Measurements from ENCODE around the gene AP4S1.
"Not testable (repeated sequence)": the region's sequence is repeated elsewhere in the genome, so short reads cannot be mapped to it uniquely, and the experiment has no call there.

AP4S1 gene

GRCh38 chr14:31009836-31010574 lies 15.4 kb upstream of the AP4S1 start:
- no peak for DNase-seq

GRCh38 chr14:31010935-31011334 lies 14.5 kb upstream of the AP4S1 start:
- no peak for DNase-seq

GRCh38 chr14:31013841-31014240 lies 11.6 kb upstream of the AP4S1 start:
- DNase-seq: no peak

- no peak for DNase-seq
These were observed 7.3 kb upstream of the AP4S1 start for GRCh38 chr14:31018057-31018645.

GRCh38 chr14:31020834-31021575 lies 4.4 kb upstream of the AP4S1 start:
- no peak for DNase-seq

GRCh38 chr14:31021576-31021949 lies 3.9 kb upstream of the AP4S1 start:
- no peak for DNase-seq

- DNase-seq: no peak
These were observed 3.1 kb upstream of the AP4S1 start for GRCh38 chr14:31022386-31022785.

GRCh38 chr14:31024010-31024480 lies 1.4 kb upstream of the AP4S1 start:
- DNase-seq: no peak

GRCh38 chr14:31024577-31025366 lies 677 bp upstream of the AP4S1 start:
- no peak for DNase-seq

GRCh38 chr14:31026077-31026449 lies 614 bp downstream of the AP4S1 start, which contains the start of gene STRN3:
STRN3 (minus strand) TSS chr14:31026379; CDS start chr14:31026185, 194 bp downstream.
- DNase-seq: no peak

- peak; percentile 93 for DNase-seq
These were observed 1.2 kb downstream of the AP4S1 start for GRCh38 chr14:31026450-31027235.

- DNase-seq: no peak
These were observed 2.4 kb downstream of the AP4S1 start for GRCh38 chr14:31027847-31028246.

- DNase-seq: no peak
These were observed 3.8 kb downstream of the AP4S1 start for GRCh38 chr14:31029016-31029970.

GRCh38 chr14:31030469-31030868 lies 5.0 kb downstream of the AP4S1 start:
- DNase-seq: no peak

- DNase-seq: no peak
These were observed 11.1 kb downstream of the AP4S1 start for GRCh38 chr14:31036552-31036951.

GRCh38 chr14:31037709-31038221 lies 12.3 kb downstream of the AP4S1 start:
- no peak for DNase-seq

- no peak for DNase-seq
These were observed 13.2 kb downstream of the AP4S1 start for GRCh38 chr14:31038521-31039166.

GRCh38 chr14:31042300-31042699 lies 16.9 kb downstream of the AP4S1 start:
- no peak for DNase-seq

GRCh38 chr14:31042893-31043292 lies 17.4 kb downstream of the AP4S1 start:
- not testable (repeated sequence) for DNase-seq

GRCh38 chr14:31043379-31043778 lies 17.9 kb downstream of the AP4S1 start:
- DNase-seq: no peak

Data from CD4-positive, alpha-beta T cell treated with Interleukin-10 for 1 hour (primary cell).